BJ (cell line): ENCODE results near the gene POMT1. TPM values are rescaled to one million over a fixed set of nuclear protein-coding genes. Genes with fewer than 3 reads are reported as not detected.
A peak's percentile ranks its signal among the peaks of the same experiment; 100 is the strongest.

ENCODE experiments used
- CTCF ChIA-PET: fragments of 350-600 bp; formaldehyde crosslinking; extraction: SDS; loops from one replicate; lab custom pipeline; 2021; ENCODE audit warnings: antibody characterized with exemption, inconsistent platforms; lab: Yijun Ruan, JAX
- POLR2A ChIA-PET: fragments of 300-600 bp; sonication (Branson Sonifier 250); formaldehyde crosslinking; extraction: SDS; loops from one replicate; lab custom pipeline; 2021; ENCODE audit warnings: antibody characterized with exemption; lab: Charles Lee
- DNase-seq: peaks from one replicate; pipeline ENCODE4 v3.0.0-alpha.2; 2011; ENCODE audit warnings: low read depth
- H3K27me3 ChIP-seq: 2 replicates; pipeline ENCODE4 v1.6.0; 2011; ENCODE audit warnings: low read length; ENCODE audit not compliant: control insufficient read depth, insufficient read depth
- H3K36me3 ChIP-seq: 2 replicates; pipeline ENCODE4 v1.5.1; 2011; ENCODE audit warnings: low read length; ENCODE audit not compliant: control insufficient read depth, insufficient read depth
- H3K4me3 ChIP-seq: 2 replicates; pipeline ENCODE4 v1.5.1; 2011; ENCODE audit warnings: low read depth, mild to moderate bottlenecking, control low read depth, low read length
- CTCF ChIP-seq: IDR thresholded peaks from 2 replicates; pipeline ENCODE4 v1.5.1; 2011; ENCODE audit warnings: low read depth, mild to moderate bottlenecking, control low read depth, inconsistent platforms, low read length, moderate library complexity; ENCODE audit not compliant: insufficient read depth
- polyA plus RNA-seq: library from polyadenylated mRNA; depleted of rRNA; stranded (reverse); fragments of >200 nt; gene quantifications from 2 replicates; pipeline ENCODE4 v1.2.3, GENCODE V29; 2011

The POMT1 gene
- polyA plus RNA-seq, 1 experiment, result 32.1 TPM

DNA sequence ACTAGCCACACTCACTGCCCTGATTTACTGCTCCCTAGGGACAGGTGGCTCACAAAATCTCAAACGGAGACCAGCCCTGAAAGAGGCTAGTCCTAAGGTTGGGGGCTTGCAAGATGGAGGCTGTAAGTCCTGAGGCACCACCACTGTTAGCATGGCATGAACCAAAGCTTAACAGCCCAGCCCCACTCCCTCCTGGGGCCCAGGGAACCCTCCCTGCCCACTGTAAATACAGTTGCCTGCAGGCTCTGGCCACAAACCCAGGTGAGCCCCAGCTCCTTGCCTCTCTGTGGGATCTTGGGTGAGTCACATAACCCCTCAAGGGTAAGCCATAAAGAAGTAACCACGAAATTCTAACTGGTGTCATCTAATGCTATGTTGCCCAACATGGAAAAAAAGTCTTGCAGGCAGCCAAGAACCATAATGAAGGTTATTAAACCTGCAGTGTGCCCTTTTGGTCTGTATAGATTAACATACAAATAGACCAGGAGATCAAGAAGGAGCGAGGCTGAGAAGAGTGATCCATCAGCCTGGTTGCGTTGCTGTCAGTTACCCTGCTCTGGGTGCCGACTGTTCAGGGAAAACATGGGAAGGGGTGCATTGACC, 1.7 kb upstream of the POMT1 start:
- no peaks in the 10 kb centered on the region for H3K27me3 ChIP-seq
- H3K4me3 ChIP-seq, result no peak overlapping the region
- POLR2A ChIA-PET, result no interaction called here
- peaks cover 35% of the 10 kb centered on the region for H3K36me3 ChIP-seq
- TF ChIP-seq CTCF, result no peak
- DNase-seq, result peak; percentile 26
- CTCF ChIA-PET, result interaction anchor here (0.5 to 1.6 kb wide), 5 partner anchors 10 to 239 kb away, joined by 3 to 5 read pairs (median 3); no protein-coding TSS in a partner anchor

- H3K27me3 ChIP-seq, result no peaks in the 10 kb centered on the region
- ChIA-PET CTCF (interaction anchor here (1.1 to 1.8 kb wide), 3 partner anchors 10 to 235 kb away, joined by 3 to 8 read pairs (median 4); partner anchors contain the start of gene RAPGEF1), POLR2A (interaction anchor here (0.6 to 0.7 kb wide), 2 partner anchors 125 to 324 kb away, joined by 3 to 4 read pairs; no protein-coding TSS in a partner anchor)
- H3K36me3 ChIP-seq, result peaks cover 13% of the 10 kb centered on the region
- peak overlapping the region; percentile 94 for H3K4me3 ChIP-seq
- TF ChIP-seq CTCF, result peak; percentile 22; the same call in 1 of the 2 replicates
- no peak for DNase-seq
Measured at GRCh38 chr9:131503626-131504465, 1.1 kb downstream of the POMT1 start.

DNA sequence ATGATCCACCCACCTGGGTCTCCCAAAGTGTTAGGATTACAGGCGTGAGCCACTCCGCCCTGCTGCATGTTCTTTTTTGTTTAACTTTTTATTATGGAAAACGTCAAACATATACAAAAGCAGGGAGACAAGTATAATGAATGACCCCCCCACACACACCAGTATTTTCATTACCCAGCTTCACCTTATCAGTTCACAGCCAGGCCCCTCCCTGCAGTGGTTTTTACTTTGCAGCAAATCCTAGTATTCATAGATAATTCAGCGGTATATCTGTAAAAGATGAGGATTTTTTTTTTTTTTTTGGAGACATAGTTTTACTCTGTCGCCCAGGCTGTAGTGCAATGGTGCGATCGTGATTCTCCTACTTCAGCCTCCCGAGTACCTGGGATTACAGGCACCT, 2.3 kb downstream of the POMT1 start:
- H3K36me3 ChIP-seq, result peaks cover 9% of the 10 kb centered on the region
- POLR2A ChIA-PET, result no interaction called here
- no peak overlapping the region for H3K4me3 ChIP-seq
- CTCF ChIA-PET, result interaction anchor here (0.6 to 1.8 kb wide), 2 partner anchors 9 to 127 kb away, joined by 3 to 4 read pairs; no protein-coding TSS in a partner anchor
- no peak for TF ChIP-seq CTCF
- DNase-seq, result no peak
- H3K27me3 ChIP-seq, result no peaks in the 10 kb centered on the region

- DNase-seq, result no peak
- POLR2A ChIA-PET, result no interaction called here
- CTCF ChIA-PET, result interaction anchor here (1.0 to 1.3 kb wide), 2 partner anchors 162 to 229 kb away, joined by 3 to 5 read pairs; partner anchors contain the start of gene RAPGEF1
- Histone ChIP-seq H3K36me3 (peaks cover 36% of the 10 kb centered on the region), H3K4me3 (no peak overlapping the region), H3K27me3 (no peaks in the 10 kb centered on the region)
- no peak for TF ChIP-seq CTCF
Measured at GRCh38 chr9:131511416-131511815, 8.7 kb downstream of the POMT1 start.

- no peaks in the 10 kb centered on the region for H3K27me3 ChIP-seq
- ChIA-PET POLR2A (no interaction called here), CTCF (interaction anchor here (1.0 to 1.3 kb wide), 2 partner anchors 162 to 228 kb away, joined by 3 to 5 read pairs; partner anchors contain the start of gene RAPGEF1)
- TF ChIP-seq CTCF, result no peak
- H3K4me3 ChIP-seq, result no peak overlapping the region
- no peak for DNase-seq
- H3K36me3 ChIP-seq, result peaks cover 40% of the 10 kb centered on the region
Measured at GRCh38 chr9:131511880-131512279, 9.2 kb downstream of the POMT1 start.
